GM12878 (cell line): ENCODE results near the gene ENGASE. TPM values are rescaled to one million over a fixed set of nuclear protein-coding genes. Genes with fewer than 3 reads are reported as not detected.

ENCODE experiments used
- ATAC-seq: fragments of 200-7000 bp; cut with Tn5 transposase; 3 replicates; pipeline ENCODE4 v1.9.1; 2020; ENCODE audit warnings: mild to moderate bottlenecking, moderate library complexity
- BruUV-seq: library from RNA; stranded (reverse); fragments of 400-500 nt; replicated peaks from 2 replicates; lab custom pipeline; 2021; lab: Mats Ljungman, UMichigan
- CTCF ChIA-PET: fragments of 300-600 bp; sonication (Branson Sonifier 250); formaldehyde crosslinking; extraction: SDS; loops from one replicate; lab custom pipeline; 2021; ENCODE audit warnings: inconsistent platforms; lab: Yijun Ruan, JAX
- POLR2A ChIA-PET: fragments of 350-600 bp; formaldehyde crosslinking; extraction: SDS; loops from one replicate; lab custom pipeline; 2021; ENCODE audit warnings: inconsistent platforms; lab: Charles Lee
- RAD21 ChIA-PET: fragments of 300-600 bp; sonication (Branson Sonifier 250); formaldehyde crosslinking; loops from one replicate; lab custom pipeline; 2023; ENCODE audit warnings: antibody characterized with exemption; ENCODE audit not compliant: unreplicated experiment; lab: Charles Lee
- SMC1A ChIA-PET: fragments of 300-600 bp; sonication (Branson Sonifier 250); formaldehyde crosslinking; loops from one replicate; lab custom pipeline; 2023; ENCODE audit not compliant: unreplicated experiment, uncharacterized antibody; lab: Charles Lee
- DNase-seq: peaks from one replicate; pipeline ENCODE4 v3.0.0-alpha.2; 2011; ENCODE audit warnings: low read depth, low spot score
- FAIRE-seq: peaks from 3 replicates; lab custom pipeline; 2011; peaks lifted over from hg19 to GRCh38; lab: Jason Lieb, UNC
- H2AFZ ChIP-seq: 2 replicates; pipeline ENCODE4 v1.6.0; 2011; ENCODE audit warnings: low read depth, low read length, control low read depth; ENCODE audit not compliant: control insufficient read depth
- H3K27ac ChIP-seq: 2 replicates; pipeline ENCODE4 v1.5.1; 2011; ENCODE audit warnings: control low read depth; ENCODE audit not compliant: control insufficient read depth, insufficient read depth
- H3K27me3 ChIP-seq, 2 experiments: replicated peaks in 1 of 2; 2 replicates each; pipeline versions ENCODE4 v1.6.0 to v1.6.1; 2011; ENCODE audit warnings: low read length in 1 of 2; ENCODE audit not compliant: control insufficient read depth in 2 of 2, insufficient read depth in 2 of 2
- H3K36me3 ChIP-seq, 2 experiments: 2 replicates each; pipeline ENCODE4 v1.5.1; 2011; ENCODE audit warnings: low read length in 1 of 2; ENCODE audit not compliant: control insufficient read depth in 2 of 2, insufficient read depth in 2 of 2
- H3K4me1 ChIP-seq: 2 replicates; pipeline ENCODE4 v1.6.1; 2011; ENCODE audit warnings: mild to moderate bottlenecking, low read length, moderate library complexity, mixed read lengths; ENCODE audit not compliant: control insufficient read depth, insufficient read depth
- H3K4me2 ChIP-seq: 2 replicates; pipeline ENCODE4 v1.6.0; 2011; ENCODE audit warnings: control low read depth; ENCODE audit not compliant: control insufficient read depth, insufficient read depth
- H3K4me3 ChIP-seq: fragments of 200-600 bp; sonication (generic); 2 replicates; pipeline ENCODE4 v1.5.1; 2016
- H3K79me2 ChIP-seq: 2 replicates; pipeline ENCODE4 v1.6.0; 2011; ENCODE audit warnings: low read length; ENCODE audit not compliant: control insufficient read depth, insufficient read depth
- H3K9ac ChIP-seq: 2 replicates; pipeline ENCODE4 v1.8.0; 2011; ENCODE audit warnings: low read length, control low read depth, mixed read lengths; ENCODE audit not compliant: control insufficient read depth, insufficient read depth
- H3K9me3 ChIP-seq: replicated peaks from 3 replicates; pipeline ENCODE4 v1.5.1; 2011; ENCODE audit warnings: mild to moderate bottlenecking, low read length; ENCODE audit not compliant: control insufficient read depth, insufficient read depth
- H4K20me1 ChIP-seq: 2 replicates; pipeline ENCODE4 v1.6.0; 2011; ENCODE audit not compliant: control insufficient read depth, insufficient read depth
- CREM ChIP-seq: IDR thresholded peaks from 2 replicates; pipeline ENCODE4 v1.6.1; 2014; ENCODE audit warnings: antibody characterized with exemption, low read depth
- CTCF ChIP-seq, 3 experiments: IDR thresholded peaks in 2 of 3; conservative IDR thresholded peaks in 1 of 3; 2 replicates each; pipeline ENCODE4 v1.5.1; 2011; ENCODE audit warnings: low read depth in 3 of 3, low read length in 3 of 3, mild to moderate bottlenecking in 3 of 3, control low read depth in 2 of 3, moderate library complexity in 2 of 3, inconsistent platforms in 1 of 3, mixed read lengths in 1 of 3; ENCODE audit not compliant: control insufficient read depth in 2 of 3, insufficient read depth in 1 of 3; ENCODE audit errors: extremely low read depth in 1 of 3
- E2F4 ChIP-seq: IDR thresholded peaks from 2 replicates; pipeline ENCODE4 v1.6.1; 2012; ENCODE audit warnings: low read depth, low read length, improper control_type of control experiment
- EGR1 ChIP-seq, 2 experiments: IDR thresholded peaks; 1 replicate in 1 of 2; 2 replicates in 1 of 2; pipeline ENCODE4 v1.6.1; 2011 to 2012; ENCODE audit warnings: low read depth in 2 of 2, low read length in 2 of 2, borderline replicate concordance in 1 of 2, mild to moderate bottlenecking in 1 of 2, moderate library complexity in 1 of 2
- HDAC6 ChIP-seq: fragments of 200-600 bp; sonication (generic); IDR thresholded peaks from one replicate; pipeline ENCODE4 v1.8.0; 2017; ENCODE audit warnings: antibody characterized with exemption; ENCODE audit not compliant: unreplicated experiment
- HDGF ChIP-seq: fragments of 450-650 bp; IDR thresholded peaks from 2 replicates; pipeline ENCODE4 v1.6.1; 2016; ENCODE audit warnings: antibody characterized with exemption
- NKRF ChIP-seq: fragments of 450-650 bp; conservative IDR thresholded peaks from 2 replicates; pipeline ENCODE4 v1.6.1; 2017; ENCODE audit warnings: mild to moderate bottlenecking, moderate library complexity
- NR2C1 ChIP-seq: fragments of 450-650 bp; IDR thresholded peaks from 2 replicates; pipeline ENCODE4 v1.6.1; 2017; ENCODE audit warnings: antibody characterized with exemption, mild to moderate bottlenecking, moderate library complexity
- NRF1 ChIP-seq: conservative IDR thresholded peaks from 2 replicates; pipeline ENCODE4 v1.6.1; 2011; ENCODE audit warnings: mild to moderate bottlenecking, low read depth, low read length, improper control_type of control experiment
- PRDM15 ChIP-seq: fragments of 450-650 bp; formaldehyde crosslinking; IDR thresholded peaks from 2 replicates; pipeline ENCODE4 v1.4.0; 2020; ENCODE audit warnings: mild to moderate bottlenecking, moderate library complexity
- SMARCA5 ChIP-seq: fragments of 450-650 bp; IDR thresholded peaks from 2 replicates; pipeline ENCODE4 v1.6.1; 2017; ENCODE audit warnings: mild to moderate bottlenecking
- SMC3 ChIP-seq: IDR thresholded peaks from 2 replicates; pipeline ENCODE4 v1.6.1; 2011; ENCODE audit warnings: low read length, improper control_type of control experiment, borderline replicate concordance
- SREBF2 ChIP-seq: IDR thresholded peaks from 2 replicates; pipeline ENCODE4 v1.6.1; 2012; ENCODE audit warnings: mild to moderate bottlenecking, low read length
- TCF7 ChIP-seq: IDR thresholded peaks from 2 replicates; pipeline ENCODE4 v1.6.1; 2014; ENCODE audit warnings: antibody characterized with exemption, borderline replicate concordance
- ZBED1 ChIP-seq: IDR thresholded peaks from 2 replicates; pipeline ENCODE4 v1.6.1; 2016; ENCODE audit warnings: borderline replicate concordance
- WGBS: methylation state at CpG from one replicate; pipeline ENCODE4 v1.1.6; 2016; ENCODE audit warnings: low lambda C conversion rate; ENCODE audit not compliant: insufficient replicate concordance, insufficient coverage; ENCODE audit errors: missing lambda C conversion rate; 5-methylcytosine and 5-hydroxymethylcytosine counted together
- in situ Hi-C: fragments of 300-500 bp; cut with MboI; formaldehyde crosslinking; loops from 9 replicates; pipeline ENCODE4 v1.14.3; 2018; ENCODE audit warnings: mixed read lengths
- intact Hi-C: fragments of 100-400 bp; cut with micrococcal nuclease; formaldehyde crosslinking; loops from one replicate; pipeline ENCODE4 v1.14.2; 2022; ENCODE audit not compliant: unreplicated experiment
- polyA plus RNA-seq, 11 experiments: library from polyadenylated mRNA; depleted of rRNA in 4 of 11; unstranded in 6 of 11; stranded (reverse) in 5 of 11; fragments of >200 nt; fragmentation: Nextera tagmentation in 4 of 11; fragmentation: Illumina TruSeq in 1 of 11; extraction: Ambion mirVana in 4 of 11; extraction: Trizol in 1 of 11; gene quantifications; 1 replicate in 1 of 11; 2 replicates in 10 of 11; pipeline versions ENCODE4 v1.2.1 to v1.2.3, GENCODE V29; 2011 to 2016; ENCODE audit warnings: inconsistent platforms in 2 of 11, missing spikeins in 2 of 11, low read depth in 1 of 11
- total RNA-seq, 4 experiments: library from RNA; depleted of rRNA in 3 of 4; stranded (reverse); fragments of >200 nt in 3 of 4; fragmentation: Illumina TruSeq in 1 of 4; extraction: Trizol in 1 of 4; gene quantifications; 2 replicates each; pipeline versions ENCODE4 v1.2.1 to v1.2.3, GENCODE V29; 2013 to 2021

The ENGASE gene
- total and polyA plus RNA-seq, 10 of the 15 experiments (the other 5 are each of a cell fraction or from before 2014, with no cell fraction given), result 0.18 to 28.9 (median 10.5) TPM

- CTCF ChIA-PET, result interaction anchor here (0.6 to 0.8 kb wide), 2 partner anchors 9 to 13 kb away, joined by 3 to 8 read pairs; no protein-coding TSS in a partner anchor
- ATAC-seq, result no peak
- Histone ChIP-seq H3K4me3 (no peak overlapping the region), H3K4me1 (no peaks in the 10 kb centered on the region; the same call in 1 of the 2 replicates), H3K27ac (no peak overlapping the region), H3K4me2 (no peak overlapping the region), H3K27me3 (no peaks in the 10 kb centered on the region), H4K20me1 (no peaks in the 10 kb centered on the region), H3K9ac (no peak overlapping the region), H2AFZ (no peak overlapping the region), H3K79me2 (no peaks in the 10 kb centered on the region), H3K9me3 (no peaks in the 10 kb centered on the region; the same call in 2 of the 3 replicates), H3K36me3 (no peaks in the 10 kb centered on the region)
- RAD21 ChIA-PET, result no interaction called here
- in situ Hi-C loops (no loop called here), intact Hi-C loops (no loop called here)
- no TSS peak for BruUV-seq
- FAIRE-seq, result no peak
- DNase-seq, result no peak
- SMC1A ChIA-PET, result no interaction called here
- 0% methylated on average over 2 of the region's 2 CpGs for WGBS
- POLR2A ChIA-PET, result no interaction called here
- TF ChIP-seq HDGF (no peak), TCF7 (no peak), CTCF (IDR thresholded peaks at IDR 0.05 in 2 of 3, conservative IDR thresholded peaks at IDR 0.05 in 1 of 3; ENCODE audit: control insufficient read depth in 2 of 3, extremely low read depth in 1 of 3, insufficient read depth in 1 of 3, low read depth in 3 of 3, low read length in 3 of 3) (no peak), EGR1 (IDR thresholded peaks at IDR 0.05; ENCODE audit: borderline replicate concordance in 1 of 2, low read depth in 2 of 2, low read length in 2 of 2) (no peak), E2F4 (no peak), PRDM15 (CRISPR knock-in tag) (no peak), NRF1 (no peak), NKRF (no peak), NR2C1 (no peak), CREM (no peak), SREBF2 (no peak), SMARCA5 (no peak), SMC3 (no peak), HDAC6 (no peak), ZBED1 (no peak)
Observed at GRCh38 chr17:79054200-79054960, 20.2 kb upstream of the ENGASE start.
